HG03457 (cell line): ENCODE measurements around the gene ERICH2.

Experiments used
- ATAC-seq: cut with Tn5 transposase; IDR thresholded peaks from one replicate; pipeline ENCODE4 v1.9.1; 2021; ENCODE audit warnings: moderate number of reproducible peaks; ENCODE audit not compliant: unreplicated experiment

Gene ERICH2

DNA sequence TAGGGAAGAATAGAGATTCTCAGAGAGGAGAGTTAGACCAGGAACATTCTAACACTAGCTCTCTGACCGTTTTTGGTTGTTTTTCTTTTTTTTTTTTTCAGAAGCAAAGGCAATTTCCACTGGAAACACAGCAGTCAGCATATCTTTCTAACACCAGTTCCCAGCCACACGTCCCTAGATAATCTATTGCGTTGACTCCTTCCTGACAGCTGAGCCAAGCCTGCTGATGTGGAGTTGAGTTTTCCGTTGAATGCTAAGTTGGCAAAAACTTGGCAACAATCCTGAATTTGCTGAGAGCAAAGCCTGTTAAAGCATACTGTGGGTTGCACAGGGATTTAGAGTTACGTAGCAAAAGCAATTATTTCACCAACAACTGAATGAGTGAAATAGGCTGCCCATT lies 65.8 kb downstream of the ERICH2 start:
- no peak for ATAC-seq

DNA sequence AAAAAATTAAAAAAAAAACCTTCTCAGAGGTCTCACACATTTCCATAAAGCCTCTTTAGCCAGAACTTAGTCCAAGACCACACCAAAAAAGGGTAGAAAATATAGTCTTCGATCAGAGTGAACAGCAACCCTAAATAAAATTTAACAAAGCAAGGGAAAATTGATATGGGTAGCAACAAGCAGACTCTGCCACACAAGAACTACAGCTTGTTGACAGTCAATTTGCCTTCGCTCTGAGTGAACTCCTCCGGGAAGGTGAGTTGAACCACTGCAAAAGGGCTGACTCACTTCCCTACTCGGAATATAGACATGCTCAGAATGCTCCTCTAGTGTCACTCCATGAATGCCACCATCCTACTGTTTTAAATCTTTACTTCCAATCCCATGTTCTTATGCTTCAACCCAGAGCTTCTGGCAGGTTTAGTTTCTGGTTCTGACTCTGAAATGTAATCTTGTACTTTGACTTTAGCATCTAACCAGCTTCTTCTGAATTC lies 70.6 kb downstream of the ERICH2 start:
- no peak for ATAC-seq

GRCh38 chr2:170842785-170843184 lies 72.6 kb downstream of the ERICH2 start:
- no peak for ATAC-seq

DNA sequence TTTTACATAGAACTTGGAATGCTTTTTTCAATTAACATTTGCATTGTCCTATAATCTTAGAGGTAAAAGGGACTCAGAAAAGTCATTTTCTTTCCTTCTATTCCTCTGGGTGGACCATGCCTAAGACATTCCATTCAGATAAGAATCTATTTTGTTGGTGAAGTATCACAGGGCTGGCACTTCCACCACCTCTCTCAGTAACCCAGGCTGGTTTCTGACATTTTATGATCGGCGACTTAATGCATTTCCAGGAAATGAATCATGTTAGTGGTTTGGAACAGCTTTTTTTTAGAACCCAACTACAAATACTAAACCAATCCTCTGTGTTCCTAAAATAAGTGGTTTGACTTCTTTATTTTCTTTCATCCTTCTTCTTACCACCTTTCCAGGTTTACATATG lies 73.5 kb downstream of the ERICH2 start:
- no peak for ATAC-seq

DNA sequence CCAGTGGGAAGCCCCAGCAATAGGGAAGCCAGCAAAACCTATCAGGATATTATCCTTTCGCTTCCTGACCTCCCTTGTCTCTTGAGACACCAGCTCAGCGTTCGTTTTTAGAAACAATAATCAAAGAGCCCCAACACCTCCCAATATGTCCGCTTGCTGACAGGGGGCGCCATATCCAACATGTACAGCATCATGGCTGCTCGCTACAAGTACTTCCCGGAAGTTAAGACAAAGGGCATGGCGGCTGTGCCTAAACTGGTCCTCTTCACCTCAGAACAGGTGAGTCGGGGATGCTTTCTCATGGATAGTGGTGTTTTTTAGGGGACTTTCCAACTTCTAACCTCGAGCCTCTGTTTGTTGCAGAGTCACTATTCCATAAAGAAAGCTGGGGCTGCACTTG lies 75.2 kb downstream of the ERICH2 start:
- no peak for ATAC-seq

- ATAC-seq = no peak
These were observed 76.1 kb downstream of the ERICH2 start for GRCh38 chr2:170846314-170846713.

- no peak for ATAC-seq
These were observed 77.5 kb downstream of the ERICH2 start for GRCh38 chr2:170847716-170848115.
